Fibroblast of the conjunctiva (primary cell): Measurements from ENCODE around the gene ST6GALNAC6.
"Not testable (repeated sequence)": the region's sequence is repeated elsewhere in the genome, so short reads cannot be mapped to it uniquely, and the experiment has no call there.

Experiments
- DNase-seq: peaks from one replicate; pipeline ENCODE4 v3.0.0-alpha.2; 2010; ENCODE audit warnings: low read depth

Gene ST6GALNAC6

GRCh38 chr9:127854960-127855359, 44.4 kb downstream of the ST6GALNAC6 start:
- DNase-seq, result no peak

- no peak for DNase-seq
Observed at GRCh38 chr9:127854184-127854806, 45.1 kb downstream of the ST6GALNAC6 start, which contains the start of gene ENG. ENG (minus strand) TSS chr9:127854658; CDS start chr9:127854355, 303 bp downstream.

- no peak for DNase-seq
Observed at GRCh38 chr9:127853312-127854183, 45.9 kb downstream of the ST6GALNAC6 start.

DNA sequence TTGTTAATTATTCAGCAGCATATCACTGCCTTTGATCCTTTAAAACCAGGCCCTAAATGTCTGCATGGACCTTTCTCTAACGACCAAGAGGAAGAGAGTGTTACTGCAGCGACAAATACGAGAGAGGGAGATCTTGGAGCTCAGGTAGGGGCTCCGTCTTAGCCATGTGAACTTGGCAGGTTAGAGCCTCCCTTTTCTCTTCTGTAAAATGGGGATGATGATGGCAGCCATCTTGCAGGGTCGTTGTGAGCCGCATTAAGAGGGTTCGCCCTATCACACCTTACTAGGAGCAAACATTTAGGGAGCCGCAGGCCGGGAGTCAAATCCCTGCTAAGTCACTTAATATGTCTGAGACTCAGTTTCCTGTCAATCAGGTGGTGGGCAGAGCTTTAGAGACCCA, 46.6 kb downstream of the ST6GALNAC6 start:
- DNase-seq, result no peak

DNA sequence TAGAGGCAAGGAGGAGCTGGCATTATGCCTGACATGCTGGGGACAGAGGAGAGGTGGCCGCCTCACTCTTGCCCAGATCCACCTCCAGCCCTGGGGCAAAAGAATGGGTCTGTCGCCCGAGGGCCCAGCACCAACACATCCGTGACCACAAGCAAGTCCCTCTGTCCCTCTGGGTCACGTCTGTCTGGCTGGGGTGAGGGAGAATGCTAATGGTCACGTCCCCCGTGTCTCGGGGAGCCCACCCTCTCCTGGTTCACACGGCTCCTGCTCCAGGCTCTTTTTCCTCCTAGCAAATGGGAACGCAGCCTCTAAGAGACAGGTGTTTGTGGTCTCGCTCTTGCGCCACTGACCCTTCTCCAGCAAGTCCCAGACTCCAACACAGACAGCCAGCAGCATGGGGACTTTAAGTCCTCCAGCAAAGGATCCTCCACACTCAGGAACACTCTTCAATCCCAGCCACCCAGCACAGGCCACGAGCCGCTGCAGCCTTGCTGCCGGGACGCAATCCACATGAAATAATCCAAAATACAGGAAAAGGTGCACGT, 49.0 kb downstream of the ST6GALNAC6 start:
- no peak for DNase-seq

DNA sequence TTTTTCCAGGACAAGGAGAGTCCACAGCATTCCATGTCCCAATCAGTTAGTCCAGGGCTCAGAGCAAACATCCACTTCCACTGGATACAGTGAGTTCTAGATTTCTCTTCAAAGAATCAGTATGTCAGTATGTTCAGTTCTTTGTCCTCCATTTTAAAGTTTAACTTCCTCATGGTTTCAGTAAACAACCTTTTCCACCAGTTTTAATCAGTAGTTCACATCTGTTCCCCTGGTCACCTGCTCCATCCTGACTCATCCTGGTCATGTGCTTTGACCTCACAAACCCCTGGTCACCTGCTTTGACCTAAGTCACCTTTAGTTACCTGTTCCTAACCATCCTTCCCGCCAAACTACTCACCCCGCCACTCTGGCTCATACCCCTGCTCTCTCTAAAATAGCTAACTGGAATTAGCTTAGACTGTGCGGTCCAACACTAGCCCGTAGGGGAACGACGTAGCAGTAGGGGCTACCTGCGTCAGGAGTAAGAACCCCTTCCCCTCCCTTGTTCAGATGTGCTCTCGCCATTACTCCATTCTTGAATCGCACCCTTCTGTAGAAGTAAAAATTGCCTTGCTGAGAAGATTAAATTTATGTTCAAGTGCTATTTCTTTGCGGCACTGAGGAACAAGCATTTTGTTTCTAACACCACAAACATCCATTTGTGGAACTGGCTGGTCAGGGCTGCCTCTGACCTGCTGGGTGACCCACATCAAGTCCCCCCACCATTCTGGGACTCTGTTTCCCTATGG, 50.5 kb downstream of the ST6GALNAC6 start:
- no peak for DNase-seq

DNA sequence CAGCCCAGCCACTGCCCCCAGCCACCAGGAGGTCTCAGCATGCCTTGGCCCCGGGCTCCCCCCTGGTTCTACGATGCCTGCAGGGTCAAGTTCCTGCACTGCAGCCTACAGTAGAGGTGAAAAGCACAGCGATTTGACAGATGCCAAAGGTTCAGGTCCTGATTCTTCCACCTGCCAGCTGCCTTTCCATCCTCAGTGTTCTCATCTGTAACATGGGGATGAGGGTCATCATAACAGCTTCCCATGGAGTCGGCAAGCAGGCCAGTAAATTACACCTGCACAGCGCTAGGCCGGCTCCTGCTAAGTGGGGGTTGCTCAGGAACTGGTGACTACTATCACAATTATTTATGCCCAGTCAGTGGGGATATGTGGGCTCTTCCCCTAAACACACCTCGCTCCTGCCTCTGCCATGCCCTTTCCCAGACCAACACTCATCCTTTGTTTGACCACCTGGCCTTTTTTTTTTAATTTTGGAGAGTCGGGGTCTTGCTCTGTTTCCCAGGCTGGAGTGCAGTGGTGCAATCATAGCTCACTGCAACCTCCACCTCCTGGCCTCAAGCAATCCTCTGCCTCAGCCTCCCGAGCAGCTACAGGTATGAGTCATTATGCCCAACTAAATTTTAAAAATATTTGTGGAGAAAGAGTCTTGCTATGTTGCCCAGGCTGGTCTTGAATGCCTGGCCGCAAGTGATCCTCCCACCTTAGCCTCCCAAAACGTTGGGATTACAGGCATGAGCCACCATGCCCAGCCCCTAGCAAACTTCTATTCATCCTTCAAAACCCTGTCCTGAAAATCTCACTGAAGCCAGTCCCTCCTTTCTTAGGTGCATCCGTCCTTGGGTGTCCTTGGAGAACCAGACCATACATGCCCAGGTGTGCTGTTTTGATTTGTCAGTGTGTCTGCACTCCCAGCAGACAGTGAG, 51.3 kb downstream of the ST6GALNAC6 start:
- no peak for DNase-seq

DNA sequence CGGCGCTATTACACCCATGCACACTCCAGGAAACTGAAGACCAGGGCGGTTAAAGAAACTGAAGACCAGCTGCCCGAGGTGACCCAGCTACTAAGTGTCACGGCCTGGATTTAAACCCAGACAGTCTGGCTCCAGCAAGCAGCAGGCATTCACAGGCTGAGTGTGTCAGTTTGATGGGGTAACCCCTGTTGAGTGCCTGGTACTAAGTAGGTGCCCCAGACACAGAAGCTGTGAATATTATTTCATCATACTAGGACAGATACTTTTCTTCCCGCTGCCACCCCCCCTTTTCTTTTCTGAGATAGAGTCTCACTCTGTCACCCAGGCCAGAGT, 52.3 kb downstream of the ST6GALNAC6 start:
- no peak for DNase-seq

GRCh38 chr9:127846443-127847177, 52.8 kb downstream of the ST6GALNAC6 start:
- DNase-seq, result no peak

- not testable (repeated sequence) for DNase-seq
Observed at GRCh38 chr9:127845619-127846018, 53.8 kb downstream of the ST6GALNAC6 start.

DNA sequence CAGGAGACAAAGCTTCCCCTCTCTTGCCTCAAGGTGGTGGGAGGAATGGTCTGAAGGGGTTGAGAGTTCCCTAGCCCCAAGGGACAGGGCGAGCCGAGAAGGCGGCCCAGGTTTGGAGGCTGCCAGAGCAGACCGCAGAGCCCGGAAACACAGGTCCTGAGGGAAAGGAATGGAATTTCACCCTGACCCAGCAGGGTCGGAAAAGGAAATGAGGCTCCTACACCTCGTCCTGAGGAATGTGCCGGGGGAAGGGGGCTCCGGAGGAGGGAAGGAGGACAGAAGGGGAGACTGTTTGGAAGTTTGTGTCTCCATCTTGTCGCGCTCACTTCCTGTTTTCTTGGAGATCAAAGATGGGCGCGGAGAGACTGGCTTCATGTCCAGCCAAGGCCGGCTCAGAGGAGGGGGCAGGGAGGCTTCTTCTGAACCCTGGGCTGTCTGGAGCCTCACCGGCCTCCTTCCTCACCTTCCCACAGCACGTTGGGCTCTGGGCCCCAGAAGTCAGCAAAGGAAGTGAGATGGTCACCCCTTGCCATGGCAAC, 54.5 kb downstream of the ST6GALNAC6 start:
- DNase-seq, result no peak

DNA sequence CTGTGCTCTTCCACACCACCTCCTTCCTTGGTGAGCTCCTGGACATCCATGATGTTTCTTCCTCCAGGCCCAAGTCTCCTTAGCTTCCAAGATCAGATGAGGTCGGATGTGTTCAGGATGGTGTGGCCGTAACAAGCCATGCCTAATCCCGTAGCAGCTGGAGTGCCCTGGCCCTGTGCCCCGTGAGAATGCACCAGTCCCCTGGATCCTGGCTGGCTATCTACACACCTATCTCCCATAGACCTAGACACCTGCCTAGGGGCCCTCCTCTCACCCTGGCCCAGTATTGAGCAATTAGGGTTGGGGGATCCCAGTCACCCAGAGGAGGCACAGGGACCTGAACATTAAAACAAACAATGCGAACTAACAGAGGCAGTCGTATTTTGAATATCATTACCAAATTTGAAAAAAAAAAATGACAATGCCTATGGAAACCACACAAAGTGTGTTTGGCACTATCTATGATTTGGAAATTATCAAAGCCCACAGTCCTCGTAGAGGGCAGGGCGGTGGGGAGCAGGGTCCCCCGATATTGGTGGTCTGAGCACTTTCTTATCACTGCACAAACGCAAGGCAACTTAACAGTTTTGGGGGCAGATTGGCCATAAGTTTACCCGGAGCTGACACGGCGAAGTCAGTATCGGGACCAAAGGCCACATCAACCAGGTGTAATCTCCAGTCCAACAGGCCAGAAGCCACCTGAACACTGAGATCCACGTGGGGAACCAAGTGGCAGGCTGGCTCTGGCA, 58.1 kb downstream of the ST6GALNAC6 start:
- DNase-seq, result no peak

DNA sequence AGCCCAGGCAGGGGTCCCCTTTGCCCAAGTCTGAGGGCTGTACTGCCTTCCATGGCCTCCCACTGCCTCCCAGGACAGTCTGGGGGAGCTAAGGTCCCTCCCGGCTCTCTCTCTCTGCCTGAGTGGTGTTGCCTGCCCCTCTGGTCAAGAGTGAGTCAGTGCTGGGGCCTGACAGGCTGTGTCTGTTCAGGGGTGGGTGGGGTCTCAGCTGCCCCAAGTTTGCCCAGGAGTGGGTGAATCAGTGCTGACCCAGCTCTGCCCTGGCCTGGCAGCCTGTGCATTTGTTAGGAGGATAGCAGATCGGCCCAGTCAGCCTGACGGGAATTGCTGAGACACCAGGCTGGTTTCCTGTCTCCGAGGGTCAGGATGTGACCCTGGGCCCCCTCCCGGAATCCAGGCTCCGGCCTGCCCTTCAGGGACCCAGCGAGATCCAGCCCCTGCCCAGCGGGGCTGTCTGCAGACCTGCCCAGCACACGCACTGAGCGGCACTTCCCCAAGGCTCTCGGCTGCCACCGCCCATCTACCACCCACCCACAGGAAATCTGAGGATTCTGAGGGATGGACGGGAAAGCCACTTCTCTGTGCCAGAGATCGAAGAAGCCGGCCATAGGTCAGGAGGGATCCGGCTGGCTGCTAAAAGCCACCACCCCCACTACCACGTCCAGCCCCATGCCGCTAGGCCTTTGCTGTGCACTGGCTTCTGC, 60.9 kb downstream of the ST6GALNAC6 start:
- peak; percentile 91 for DNase-seq

DNA sequence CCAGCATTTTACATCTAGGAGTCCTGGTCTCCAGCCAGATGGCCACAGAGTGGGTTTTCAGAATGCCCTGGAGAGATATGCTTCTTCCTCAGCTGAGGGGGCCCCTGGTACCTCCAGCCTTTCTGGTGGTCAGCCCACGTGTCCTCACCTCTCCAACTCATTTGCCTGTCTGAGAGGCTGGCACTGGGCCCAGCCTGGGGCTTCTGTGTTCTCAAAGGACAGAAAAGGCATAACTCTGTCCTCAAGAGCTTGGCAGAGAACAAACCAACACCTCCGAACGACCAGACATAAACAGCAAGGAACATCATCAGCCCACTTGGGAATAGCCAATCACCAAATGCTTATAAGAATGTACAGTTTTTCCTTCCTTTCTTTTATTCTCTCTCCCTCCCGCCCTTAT, 62.1 kb downstream of the ST6GALNAC6 start:
- DNase-seq, result no peak

GRCh38 chr9:127836561-127836960, 62.8 kb downstream of the ST6GALNAC6 start:
- DNase-seq, result not testable (repeated sequence)

DNA sequence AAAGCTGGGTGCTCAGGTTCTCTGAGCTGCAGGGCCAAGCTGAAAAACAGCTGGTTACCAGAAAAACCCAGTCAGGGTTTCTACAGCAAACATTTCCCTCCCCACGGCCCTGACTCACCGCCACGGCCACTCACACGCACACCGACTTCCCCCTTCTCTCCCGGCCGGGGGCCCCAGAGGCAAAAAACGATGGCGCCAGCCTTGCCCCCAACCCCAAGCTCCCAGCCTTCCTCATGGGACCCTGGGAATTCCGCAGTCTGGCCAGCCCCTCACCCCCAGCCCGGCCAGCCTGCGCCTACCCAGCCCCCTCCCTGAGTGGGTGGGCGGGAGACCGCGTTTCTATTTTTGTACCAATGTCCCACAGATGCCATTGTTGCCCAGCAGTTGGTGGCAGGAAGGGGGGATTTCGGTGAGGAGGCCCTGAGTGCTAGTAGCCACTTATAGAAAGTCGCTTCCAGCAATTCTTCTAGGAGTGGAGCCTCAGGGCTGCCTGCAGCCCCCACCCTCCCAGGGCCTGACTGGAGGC, 63.3 kb downstream of the ST6GALNAC6 start:
- no peak for DNase-seq
